Activated T-cell treated with anti-CD3 and anti-CD28 coated beads, Interleukin-2, amount 50 U/mL, for 1 hour (primary cell): Measurements from ENCODE around the gene CARD10.

ENCODE experiments used
- DNase-seq: peaks from one replicate; pipeline ENCODE4 v3.0.0-alpha.2; 2020

The CARD10 gene

GRCh38 chr22:37519268-37520195 lies at the start of gene CARD10:
CARD10 (minus strand) TSS chr22:37519415; CDS start chr22:37519200, 215 bp downstream.
- peak; percentile 41 for DNase-seq

DNA sequence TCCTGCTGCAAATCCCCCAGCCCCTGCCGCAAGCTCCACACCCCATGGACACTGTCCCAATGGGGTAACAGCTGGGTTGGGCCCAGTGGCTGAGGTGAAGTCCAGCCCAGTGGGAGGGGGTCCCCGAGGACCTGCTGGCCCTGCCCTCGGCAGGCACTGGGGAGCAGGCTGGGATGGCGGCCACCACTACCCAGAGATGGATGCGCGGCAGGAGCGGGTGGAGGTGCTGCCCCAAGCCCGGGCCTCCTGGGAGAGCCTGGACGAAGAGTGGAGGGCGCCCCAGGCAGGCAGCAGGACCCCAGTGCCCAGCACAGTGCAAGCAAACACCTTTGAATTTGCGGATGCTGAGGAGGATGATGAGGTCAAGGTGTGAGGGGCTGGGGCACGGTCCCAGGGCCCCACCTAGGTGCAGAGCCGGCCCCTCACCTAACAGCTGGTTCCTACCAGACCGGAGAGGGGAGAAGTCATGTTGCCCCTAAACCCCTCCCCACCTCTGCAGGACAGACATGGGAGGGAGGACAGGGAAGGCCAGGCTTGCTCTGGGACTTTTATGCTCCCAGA lies 49.3 kb upstream of the CARD10 start:
- no peak for DNase-seq

DNA sequence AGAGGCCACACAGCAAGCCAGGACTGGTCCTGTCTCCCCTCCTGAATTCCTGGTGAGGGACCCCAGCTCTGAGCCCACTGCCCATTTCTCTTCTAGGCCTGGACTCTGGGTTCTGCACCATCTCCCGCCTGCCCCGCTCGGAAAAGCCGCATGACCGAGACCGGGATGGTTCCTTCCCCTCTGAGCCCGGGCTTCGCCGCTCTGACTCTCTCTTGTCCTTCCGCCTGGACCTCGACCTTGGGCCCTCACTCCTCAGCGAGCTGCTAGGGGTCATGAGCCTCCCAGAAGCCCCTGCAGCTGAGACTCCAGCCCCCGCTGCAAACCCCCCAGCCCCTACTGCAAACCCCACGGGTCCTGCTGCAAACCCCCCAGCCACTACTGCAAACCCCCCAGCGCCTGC lies 48.8 kb upstream of the CARD10 start:
- no peak for DNase-seq

GRCh38 chr22:37566903-37567798 lies 47.9 kb upstream of the CARD10 start:
- peak; percentile 90 for DNase-seq

GRCh38 chr22:37566329-37566837 lies 47.2 kb upstream of the CARD10 start:
- DNase-seq = peak; percentile 54

DNA sequence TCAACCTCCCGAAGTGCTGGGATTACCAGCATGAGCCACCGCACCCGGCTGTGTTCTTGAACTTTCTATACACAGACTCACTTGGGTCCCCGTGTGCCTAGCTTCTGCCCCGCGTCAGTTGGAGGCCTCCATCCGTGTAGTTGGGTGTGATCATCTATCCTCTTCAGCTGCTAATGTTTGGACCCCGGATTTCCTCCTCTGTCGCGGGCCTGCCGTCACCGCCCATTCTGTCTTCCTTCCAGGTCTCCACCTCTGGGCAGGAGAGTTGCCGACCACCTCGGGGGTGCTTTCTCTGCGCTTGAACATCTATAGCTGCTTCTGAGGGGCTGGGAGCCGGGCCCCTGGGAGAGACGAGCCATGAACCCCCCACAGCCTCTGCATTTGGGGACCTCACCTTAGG lies 46.6 kb upstream of the CARD10 start:
- no peak for DNase-seq

DNA sequence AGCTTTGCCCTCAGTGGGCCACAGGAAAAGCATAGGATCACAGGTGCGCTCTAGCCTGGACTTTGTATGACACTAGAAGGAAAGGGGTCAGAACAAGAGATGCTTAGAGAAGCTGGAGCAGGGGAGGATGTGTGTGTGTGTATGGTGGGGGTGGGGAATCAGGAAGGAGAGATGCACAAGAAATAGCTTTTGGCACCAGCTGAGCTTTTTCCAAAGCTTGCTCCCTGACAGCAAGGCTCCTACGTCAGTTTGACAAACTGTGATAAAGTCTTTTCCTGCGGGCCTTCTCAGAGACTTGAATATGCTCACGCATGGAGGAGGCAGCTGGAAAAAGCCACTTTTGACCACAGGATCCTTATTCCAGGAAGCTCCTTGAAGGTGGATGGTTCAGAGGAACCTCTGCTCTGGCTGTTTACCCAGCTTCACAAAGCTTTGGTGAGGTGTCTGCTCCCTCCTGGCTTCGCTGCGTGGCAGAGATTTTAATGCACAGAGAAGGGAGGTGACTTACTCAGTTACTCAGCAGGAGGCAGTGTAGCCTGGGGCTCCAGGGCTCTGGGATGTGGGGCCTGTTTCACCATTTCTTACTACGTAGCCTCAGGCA lies 45.0 kb upstream of the CARD10 start:
- no peak for DNase-seq

GRCh38 chr22:37563153-37564081 lies 44.2 kb upstream of the CARD10 start:
- no peak for DNase-seq

- DNase-seq = no peak
Observed at GRCh38 chr22:37562049-37562875, 43.0 kb upstream of the CARD10 start.

DNA sequence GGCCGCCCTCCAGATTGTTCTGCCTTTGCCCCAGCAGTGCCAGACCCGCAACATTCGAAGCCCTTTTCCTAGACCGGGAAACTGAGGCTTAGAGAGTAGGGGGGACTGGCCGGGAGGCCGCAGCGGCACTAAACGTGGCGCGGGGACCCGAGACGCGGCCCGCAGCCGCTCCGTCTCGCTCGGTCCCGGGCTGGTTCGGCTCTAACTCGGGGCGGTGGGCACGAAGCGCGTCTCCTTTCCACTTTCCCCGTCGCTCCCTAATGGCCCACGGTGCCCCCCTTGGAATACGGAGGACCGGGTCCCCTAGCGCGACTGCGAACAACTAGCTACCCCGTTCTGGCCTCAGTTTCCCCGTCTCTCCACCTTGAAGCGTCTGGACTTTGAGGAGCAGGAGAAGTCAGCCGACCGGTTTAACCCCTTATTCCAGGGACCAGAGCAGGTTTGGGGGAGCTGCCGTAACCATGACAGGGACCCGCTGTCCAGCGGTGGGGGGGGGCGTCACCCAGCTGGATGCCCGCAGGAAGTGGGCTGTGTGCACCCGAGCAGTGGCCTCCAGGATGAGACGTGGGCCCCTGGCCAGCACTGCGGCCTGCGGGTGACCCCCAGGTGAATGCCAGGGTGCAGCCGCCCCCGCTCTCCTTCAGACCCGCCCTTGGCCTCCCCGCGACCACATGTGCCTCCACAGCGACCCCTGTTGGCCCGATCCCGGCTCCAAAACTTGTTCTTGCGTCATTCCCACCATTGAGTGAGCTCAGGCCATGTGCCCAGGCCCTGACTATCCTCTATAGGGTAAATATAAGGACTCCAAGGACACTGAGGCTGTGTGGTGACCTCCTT lies 42.2 kb upstream of the CARD10 start:
- peak; percentile 83 for DNase-seq

GRCh38 chr22:37560608-37561211 lies 41.5 kb upstream of the CARD10 start:
- DNase-seq = peak; percentile 36

DNA sequence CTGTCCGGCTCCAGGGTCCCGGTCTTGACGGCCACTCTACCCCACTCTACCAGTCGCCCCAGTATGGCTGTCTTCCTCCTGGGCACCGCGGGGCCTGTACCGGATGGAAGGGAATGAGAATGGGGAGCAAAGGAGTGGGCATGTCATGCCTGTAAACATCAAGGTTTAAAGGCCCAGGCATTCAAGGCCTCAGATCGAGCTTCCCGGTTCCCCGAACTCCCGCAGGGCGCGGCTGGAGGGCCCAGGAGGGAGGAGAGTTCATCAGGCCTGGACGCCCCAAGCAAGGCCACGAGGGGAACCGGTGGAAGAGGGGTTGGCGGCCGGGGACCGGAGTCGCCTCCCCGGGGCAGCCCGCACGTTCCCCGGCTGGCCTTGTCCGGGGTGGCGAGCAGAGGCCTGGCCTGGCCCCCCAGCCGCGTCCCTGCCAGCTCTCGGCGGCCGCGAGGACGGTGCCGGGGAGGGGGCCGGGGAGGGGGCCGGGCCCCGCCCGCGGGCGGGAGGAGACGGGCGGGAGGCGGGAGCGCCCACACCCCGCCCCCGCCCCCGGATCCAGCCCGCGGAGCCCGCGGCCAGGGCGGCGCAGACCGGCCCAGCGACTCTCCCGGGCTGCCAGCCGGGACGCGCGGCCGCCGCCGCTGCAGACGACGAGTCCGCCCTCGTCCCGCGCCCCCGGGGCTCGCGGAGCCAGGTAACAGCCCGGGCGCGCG lies 40.8 kb upstream of the CARD10 start, which contains the start of gene CDC42EP1:
CDC42EP1 (plus strand) TSS at position 580 of the 707 bp plus-strand sequence. CDS start 5,870 bp downstream, outside the sequence.
- DNase-seq = no peak

DNA sequence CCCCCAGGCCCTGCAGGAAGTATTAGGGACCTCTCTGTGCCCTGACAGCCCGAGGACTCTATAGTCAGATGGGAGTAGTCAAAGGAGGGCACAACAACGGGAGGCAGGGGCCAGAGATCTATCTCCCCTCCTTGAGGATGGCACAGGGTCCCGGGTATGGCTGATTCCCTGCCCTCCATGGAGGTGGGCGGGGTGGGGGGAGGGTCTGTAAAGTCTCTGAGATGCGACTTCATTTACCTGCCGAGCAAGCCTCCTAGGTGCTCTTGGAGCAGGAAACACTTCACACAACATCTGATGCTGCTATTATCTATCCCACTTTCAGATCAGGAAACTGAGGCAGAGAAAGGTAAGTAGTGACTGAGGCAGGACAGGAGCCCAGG lies 40.3 kb upstream of the CARD10 start:
- no peak for DNase-seq

DNA sequence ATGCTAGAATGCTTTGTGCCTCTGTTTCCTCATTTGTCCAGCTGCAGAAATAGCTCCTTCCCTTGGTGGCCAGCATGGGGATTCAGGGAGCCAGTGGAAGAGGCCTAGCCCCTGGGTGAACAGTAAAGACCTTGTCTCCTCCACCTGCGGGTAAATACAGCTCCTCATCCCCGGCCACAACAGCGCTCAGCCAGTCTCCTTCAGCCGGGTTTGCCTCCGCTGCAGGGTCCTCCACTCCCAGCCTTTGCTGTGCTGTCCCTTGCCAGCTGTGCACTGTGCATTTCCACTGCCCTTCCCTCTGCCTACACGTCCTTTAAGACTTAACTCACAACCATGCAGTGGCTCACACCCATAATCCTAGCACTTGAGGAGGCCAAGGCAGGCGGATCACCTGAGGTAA lies 39.6 kb upstream of the CARD10 start:
- no peak for DNase-seq

GRCh38 chr22:37557321-37558001 lies 38.2 kb upstream of the CARD10 start:
- no peak for DNase-seq

GRCh38 chr22:37556710-37557109 lies 37.5 kb upstream of the CARD10 start:
- DNase-seq = no peak

- no peak for DNase-seq
Observed at GRCh38 chr22:37555029-37555428, 35.8 kb upstream of the CARD10 start.

GRCh38 chr22:37553725-37554124 lies 34.5 kb upstream of the CARD10 start:
- DNase-seq = no peak
